RKO (cell line): Measurements from ENCODE around the gene APLP2.
A peak's percentile ranks its signal among the peaks of the same experiment; 100 is the strongest.
"Not testable (repeated sequence)": the region's sequence is repeated elsewhere in the genome, so short reads cannot be mapped to it uniquely, and the experiment has no call there.

Experiments used
- DNase-seq: peaks from one replicate; pipeline ENCODE4 v3.0.0-alpha.2; 2016; ENCODE audit warnings: low spot score

The APLP2 gene

GRCh38 chr11:130091169-130091568 lies 21.5 kb downstream of the APLP2 start:
- DNase-seq = not testable (repeated sequence)

DNA sequence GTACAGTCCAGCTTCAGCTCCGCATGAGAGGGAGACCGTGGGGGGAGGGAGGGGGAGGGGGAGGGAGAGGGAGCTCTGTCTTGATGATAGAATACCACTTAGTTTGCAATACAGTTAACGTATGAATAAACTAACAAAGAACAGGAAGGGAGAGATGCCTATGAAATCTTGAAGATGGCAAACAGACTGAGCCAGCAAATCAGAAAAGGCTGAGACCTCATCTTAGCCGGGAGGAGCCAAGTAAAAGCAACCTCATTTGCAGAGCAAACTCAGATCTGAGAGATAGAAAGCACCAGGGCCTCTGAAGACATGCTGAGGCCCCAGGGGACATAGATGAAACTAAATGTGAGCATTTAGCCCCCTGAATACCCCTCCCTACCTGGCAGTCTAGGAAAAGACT lies 23.0 kb downstream of the APLP2 start:
- DNase-seq = no peak

GRCh38 chr11:130094614-130095013 lies 24.9 kb downstream of the APLP2 start:
- no peak for DNase-seq

- DNase-seq = no peak
Measured at GRCh38 chr11:130095326-130095725, 25.6 kb downstream of the APLP2 start.

DNA sequence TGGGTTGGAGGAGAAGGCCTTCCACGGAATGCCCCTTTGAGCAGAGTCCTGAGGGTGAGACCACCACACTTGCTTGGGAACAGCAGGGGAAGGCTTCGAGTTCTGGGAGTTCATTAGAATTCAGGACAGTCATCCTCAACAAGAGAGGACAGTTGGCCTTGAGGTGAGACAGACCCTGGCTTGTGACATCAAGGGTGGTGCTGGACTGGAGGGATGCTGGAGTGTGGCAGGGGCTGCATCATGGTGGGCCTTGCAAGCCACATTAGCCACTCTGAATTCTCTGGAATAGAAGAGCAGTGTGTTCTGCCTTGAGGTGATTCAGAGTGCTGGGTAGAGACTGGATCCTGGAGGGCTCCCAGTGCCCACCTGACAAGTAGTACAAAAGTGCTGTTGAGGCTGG lies 26.3 kb downstream of the APLP2 start:
- DNase-seq = no peak

GRCh38 chr11:130096823-130097222 lies 27.1 kb downstream of the APLP2 start:
- no peak for DNase-seq

- no peak for DNase-seq
Measured at GRCh38 chr11:130097285-130097684, 27.6 kb downstream of the APLP2 start.

DNA sequence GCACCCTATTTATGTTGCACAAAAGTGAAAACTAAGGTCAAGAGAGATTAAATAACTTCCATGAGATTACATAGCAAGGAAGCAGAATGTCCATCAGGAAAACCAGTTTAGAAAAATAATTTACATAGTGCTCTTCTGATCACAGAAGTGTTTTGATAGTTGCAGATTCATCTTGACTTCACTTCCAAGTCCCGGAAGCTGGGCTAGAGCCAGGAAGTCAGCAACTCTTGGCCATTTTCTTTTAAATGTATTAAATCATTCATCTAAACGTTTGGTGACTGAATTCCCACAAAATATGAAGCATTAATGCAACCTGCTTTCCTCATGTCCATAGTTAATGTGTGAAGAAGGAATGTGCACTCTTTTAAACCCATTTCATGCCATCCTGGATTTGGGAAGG lies 29.7 kb downstream of the APLP2 start:
- DNase-seq = no peak

- DNase-seq = no peak
Measured at GRCh38 chr11:130100381-130101095, 30.8 kb downstream of the APLP2 start.

- DNase-seq = no peak
Measured at GRCh38 chr11:130101661-130102060, 32.0 kb downstream of the APLP2 start.

- no peak for DNase-seq
Measured at GRCh38 chr11:130102301-130103249, 32.9 kb downstream of the APLP2 start.

- peak; percentile 27 for DNase-seq
Measured at GRCh38 chr11:130103296-130103814, 33.7 kb downstream of the APLP2 start.

GRCh38 chr11:130106381-130106780 lies 36.7 kb downstream of the APLP2 start:
- DNase-seq = no peak

DNA sequence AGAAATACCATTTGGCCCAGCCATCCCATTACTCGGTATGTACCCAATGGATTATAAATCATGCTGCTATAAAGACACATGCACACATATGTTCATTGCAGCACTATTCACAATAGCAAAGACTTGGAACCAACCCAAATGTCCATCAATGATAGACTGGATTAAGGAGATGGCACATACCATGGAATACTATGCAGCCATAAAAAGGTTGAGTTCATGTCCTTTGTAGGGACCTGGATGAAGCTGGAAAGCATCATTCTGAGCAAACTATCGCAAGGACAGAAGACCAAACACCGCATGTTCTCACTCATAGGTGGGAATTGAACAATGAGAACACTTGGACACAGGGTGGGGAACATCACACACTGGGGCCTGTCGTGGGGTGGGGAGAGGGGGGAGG lies 39.0 kb downstream of the APLP2 start:
- DNase-seq = not testable (repeated sequence)

DNA sequence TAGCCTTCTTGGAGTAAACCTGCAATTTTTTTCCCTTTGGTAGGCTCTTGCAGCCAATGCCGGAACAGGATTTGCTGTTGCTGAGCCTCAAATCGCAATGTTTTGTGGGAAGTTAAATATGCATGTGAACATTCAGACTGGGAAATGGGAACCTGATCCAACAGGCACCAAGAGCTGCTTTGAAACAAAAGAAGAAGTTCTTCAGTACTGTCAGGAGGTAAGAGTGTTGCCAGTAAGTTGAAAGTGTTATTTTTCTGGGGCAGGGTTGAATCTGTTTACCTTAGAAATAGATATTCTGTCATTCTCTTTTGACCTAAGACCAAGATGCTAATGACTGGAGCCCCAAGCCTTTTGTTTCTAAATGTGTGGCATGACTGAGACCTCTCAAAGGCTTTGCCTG lies 39.7 kb downstream of the APLP2 start:
- DNase-seq = no peak

- no peak for DNase-seq
Measured at GRCh38 chr11:130110339-130111108, 40.8 kb downstream of the APLP2 start.

DNA sequence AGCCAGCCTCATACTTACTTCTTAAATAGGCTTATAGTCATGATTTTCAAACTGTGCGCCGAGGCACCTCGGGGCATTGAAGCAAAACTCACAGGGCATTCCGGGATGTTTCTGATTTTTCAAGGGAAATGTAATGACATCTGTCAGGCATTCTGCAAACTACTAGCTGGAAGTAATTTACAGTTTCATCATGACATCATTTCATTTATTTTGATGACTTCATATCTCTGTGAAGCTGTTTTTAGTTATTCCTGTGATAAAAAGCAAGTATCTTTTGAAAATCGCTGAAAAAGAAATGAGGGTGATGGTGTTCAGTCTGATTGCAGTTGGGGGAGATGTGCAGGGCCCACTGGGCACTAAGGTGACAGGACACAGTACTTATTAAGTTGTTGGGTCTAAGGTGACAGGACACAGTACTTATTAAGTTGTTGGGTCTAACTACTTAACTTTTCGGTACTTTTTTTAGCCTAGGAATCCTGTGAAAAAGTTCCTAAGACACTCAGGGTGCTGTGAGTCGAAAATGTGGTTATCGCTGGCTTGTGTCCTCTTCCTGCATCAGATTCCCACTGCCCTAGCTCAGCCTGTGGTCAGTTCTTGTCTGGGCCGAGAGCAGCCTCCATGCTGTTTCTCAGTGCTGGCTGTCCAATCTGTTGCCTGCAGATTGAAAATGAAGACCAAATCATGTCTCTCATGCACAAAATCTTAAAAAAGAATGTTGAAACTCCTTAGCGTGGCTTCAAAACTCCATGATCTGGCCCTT lies 42.6 kb downstream of the APLP2 start:
- no peak for DNase-seq

DNA sequence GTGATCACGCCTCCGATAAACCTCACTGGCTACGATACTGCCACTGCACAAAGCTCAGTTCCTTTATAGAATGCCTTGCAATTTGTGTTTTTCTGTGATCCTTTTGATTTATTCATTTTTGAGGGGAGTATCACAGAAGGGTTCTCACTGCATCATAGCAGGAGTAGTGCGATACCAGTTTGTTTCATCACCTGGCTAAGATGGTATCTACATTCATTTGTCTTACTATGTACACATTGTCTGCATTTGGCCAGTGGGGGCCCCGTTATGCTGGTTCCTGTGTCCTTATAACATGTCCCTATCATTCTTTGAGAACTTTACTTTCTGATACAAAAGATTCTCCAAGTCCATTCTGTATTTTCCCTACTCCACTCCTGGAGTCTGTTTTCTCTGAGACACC lies 44.6 kb downstream of the APLP2 start:
- no peak for DNase-seq

GRCh38 chr11:130114726-130115125 lies 45.0 kb downstream of the APLP2 start:
- DNase-seq = no peak

DNA sequence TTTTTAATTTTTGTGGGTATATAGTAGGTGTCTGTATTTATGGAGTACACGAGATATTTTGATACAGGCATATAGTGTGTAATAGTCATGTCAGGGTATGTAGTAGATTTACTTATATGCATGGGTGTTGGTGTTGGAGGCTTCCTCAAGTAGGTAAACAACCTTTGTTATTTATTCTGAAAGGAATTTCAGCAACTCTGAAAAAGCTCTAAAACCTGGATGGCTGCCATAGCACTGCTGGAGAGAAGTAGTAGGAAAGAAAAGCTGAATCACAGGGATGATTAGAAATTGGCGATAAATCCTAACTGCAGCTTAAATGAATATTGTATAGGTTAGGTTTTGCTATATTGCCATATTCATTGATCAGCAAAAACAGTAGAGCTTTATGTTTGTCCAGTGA lies 45.5 kb downstream of the APLP2 start:
- no peak for DNase-seq

- no peak for DNase-seq
Measured at GRCh38 chr11:130118165-130118564, 48.5 kb downstream of the APLP2 start.
